NCI-H2029 treated with DMSO at 0.1 percent for 48 hours (cell line): ENCODE data around the gene FGF23.
"Not testable (repeated sequence)": the region's sequence is repeated elsewhere in the genome, so short reads cannot be mapped to it uniquely, and the experiment has no call there.

Source experiments
- DNase-seq: peaks from one replicate; lab custom pipeline; 2025; lab: John Stamatoyannopoulos, UW

FGF23 gene

DNA sequence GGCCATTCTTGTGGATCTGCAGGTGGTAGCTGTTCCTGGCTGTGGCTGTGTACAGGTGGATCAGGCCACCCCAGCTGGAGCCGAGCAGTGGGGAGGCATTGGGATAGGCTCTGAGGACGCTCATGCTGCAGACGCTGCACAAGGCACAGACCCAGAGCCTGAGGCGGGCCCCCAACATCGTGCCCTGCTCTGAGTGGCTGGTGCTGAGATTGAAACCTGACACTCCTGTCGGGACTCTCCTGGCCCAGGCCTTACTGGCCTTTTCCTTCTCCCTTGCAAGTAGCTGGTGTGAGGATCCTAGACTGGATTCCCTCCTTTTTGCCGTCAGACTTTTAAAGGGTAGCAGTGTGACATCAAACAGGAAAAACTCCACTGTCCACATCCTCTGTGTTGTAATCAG lies at the start of gene FGF23:
Gene FGF23, minus strand, starts transcription at position 308 of the 400 bp plus-strand sequence. Its CDS starts 130 bp downstream, at position 178.
- no peak for DNase-seq

- DNase-seq, result no peak
Measured at GRCh38 chr12:4424422-4424821, 44.9 kb upstream of the FGF23 start.

DNA sequence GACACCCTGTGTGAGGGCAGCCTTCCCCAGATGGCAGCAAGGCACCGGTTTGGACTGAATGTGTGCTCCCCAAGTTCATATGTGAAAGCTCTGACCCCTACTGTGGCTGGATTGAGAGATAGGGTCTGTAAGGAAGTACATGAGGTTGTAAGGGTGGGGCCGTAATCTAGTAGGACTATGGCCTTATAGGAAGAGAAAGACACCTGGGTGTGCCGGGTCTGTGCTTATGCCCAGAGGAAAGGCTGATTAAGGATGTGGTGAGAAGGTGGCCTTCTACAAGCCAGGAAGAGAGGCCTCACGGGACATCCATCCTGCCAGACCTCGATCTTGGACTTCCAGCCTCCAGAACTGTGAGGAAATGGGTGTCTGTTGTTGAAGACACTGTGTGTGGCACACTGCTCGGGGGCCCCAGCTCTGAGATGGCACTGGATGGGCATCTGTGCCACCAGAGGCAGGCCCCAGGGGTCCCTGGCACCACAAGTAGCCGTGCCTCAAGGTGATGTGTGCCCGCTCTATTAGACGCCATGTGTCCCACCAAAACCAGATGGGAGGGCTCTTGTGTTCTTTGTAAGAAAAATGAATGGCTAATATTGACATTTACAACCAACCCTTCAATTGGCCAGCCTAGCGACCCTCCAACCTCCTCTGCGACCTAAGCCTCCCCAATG lies 44.1 kb upstream of the FGF23 start:
- no peak for DNase-seq

DNA sequence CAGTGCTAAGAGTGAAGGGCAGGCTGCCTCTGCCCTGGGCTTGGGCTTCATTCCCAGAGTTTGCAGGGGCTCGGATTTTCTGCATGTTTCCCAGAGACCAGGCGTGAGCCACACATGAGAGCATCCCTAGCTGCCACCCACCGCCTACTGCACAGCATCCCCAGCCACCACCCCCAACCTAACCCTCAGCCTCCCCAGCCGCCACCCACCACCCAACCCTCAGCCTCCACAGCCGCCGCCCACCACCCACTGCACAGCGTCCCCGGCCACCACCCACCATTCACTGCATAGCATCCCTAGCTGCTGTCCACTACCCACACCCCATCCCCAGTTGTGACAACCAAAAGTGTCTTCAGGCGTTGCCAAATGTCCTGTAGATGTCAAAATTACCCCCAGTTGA lies 43.5 kb upstream of the FGF23 start:
- DNase-seq, result no peak

- peak; percentile 14 for DNase-seq
Measured at GRCh38 chr12:4421590-4422031, 42.1 kb upstream of the FGF23 start.

DNA sequence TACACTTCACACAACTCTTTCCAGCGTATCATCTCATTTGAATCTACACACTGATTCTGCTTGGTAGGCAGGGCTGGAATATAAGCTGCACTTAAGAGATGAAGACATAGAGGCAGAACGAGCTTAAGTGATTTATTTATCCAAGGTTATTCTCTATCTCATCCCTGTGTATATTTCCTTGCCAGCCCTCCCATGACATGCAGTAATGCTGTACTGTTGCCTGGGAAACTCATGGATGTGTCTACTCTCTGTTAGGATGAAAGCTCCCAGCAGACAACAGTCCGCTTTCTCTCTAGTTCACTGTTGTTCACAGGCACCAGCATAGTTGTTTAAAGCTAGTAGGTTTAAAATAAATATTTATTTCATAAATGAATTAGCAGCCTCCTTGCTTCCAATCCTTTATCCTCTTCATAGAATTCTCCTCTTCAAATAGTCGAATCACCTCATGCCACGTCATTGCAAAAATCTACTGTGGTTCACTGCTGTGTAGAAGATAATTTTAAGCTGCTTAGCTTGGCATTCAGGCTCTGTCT lies 40.7 kb upstream of the FGF23 start:
- no peak for DNase-seq

- DNase-seq, result no peak
Measured at GRCh38 chr12:4418913-4419312, 39.4 kb upstream of the FGF23 start.

DNA sequence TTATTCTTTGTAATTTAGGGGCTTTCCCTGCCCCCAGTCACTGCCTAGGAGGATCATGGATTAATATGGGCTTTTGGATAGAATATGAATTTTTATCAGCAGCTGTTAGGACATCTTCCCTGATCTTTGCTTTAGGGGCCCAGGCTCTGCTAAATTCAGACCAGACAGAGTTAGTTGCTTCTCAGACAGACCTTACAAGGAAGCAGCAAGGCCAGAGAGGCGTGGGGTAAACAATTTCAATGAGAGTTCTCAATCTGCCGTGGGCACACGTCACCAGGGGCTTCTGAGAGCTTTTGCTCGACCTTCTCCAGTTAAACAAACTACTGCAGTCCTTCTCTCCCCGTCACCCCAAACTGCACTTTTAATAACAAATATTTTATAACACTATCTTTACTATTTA lies 38.4 kb upstream of the FGF23 start:
- no peak for DNase-seq

GRCh38 chr12:4417455-4417854 lies 37.9 kb upstream of the FGF23 start:
- DNase-seq, result no peak

GRCh38 chr12:4416276-4416675 lies 36.8 kb upstream of the FGF23 start:
- DNase-seq, result no peak

GRCh38 chr12:4412465-4412864 lies 33.0 kb upstream of the FGF23 start:
- no peak for DNase-seq

DNA sequence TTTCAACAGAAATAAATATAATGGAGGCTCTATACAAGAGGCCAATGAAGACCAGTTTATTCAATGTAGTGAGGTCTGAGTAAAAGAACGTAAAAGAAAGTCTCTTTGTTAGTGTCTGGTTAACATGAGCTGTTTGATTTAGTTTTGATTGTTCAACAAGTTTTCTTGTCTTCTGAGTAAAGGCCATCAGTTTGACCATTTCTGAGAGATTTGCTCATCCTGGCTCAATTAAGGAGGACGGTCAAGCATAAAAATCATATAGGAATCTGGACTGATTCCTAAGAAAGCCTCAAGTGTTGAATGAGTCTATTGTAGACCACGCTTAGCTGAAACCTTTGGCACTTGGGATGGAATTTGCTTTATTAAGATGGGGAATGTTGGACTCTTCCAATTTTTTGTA lies 32.5 kb upstream of the FGF23 start:
- no peak for DNase-seq

- DNase-seq, result no peak
Measured at GRCh38 chr12:4407136-4407535, 27.6 kb upstream of the FGF23 start.

- DNase-seq, result not testable (repeated sequence)
Measured at GRCh38 chr12:4404877-4405637, 25.5 kb upstream of the FGF23 start.

- DNase-seq, result no peak
Measured at GRCh38 chr12:4402996-4403395, 23.5 kb upstream of the FGF23 start.

DNA sequence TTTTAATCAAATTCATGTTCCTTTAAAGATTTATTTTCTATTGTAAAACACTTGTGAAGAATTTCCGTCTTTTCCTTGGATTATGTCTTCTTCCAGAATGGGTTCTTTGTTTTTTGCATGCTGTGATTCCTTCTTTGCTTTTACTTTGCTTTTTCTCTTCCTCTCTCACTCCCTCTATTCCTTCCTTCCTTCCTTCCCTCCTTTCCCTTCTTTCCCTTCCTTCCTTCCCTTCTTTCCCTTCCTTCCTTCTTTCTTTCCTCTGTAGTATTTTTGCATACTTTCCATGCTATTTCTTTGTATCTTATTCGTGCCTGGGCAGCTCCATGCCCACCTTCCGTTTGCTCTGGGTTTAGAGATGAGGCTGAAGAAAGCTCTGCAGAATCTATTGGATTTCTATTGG lies 21.6 kb upstream of the FGF23 start:
- no peak for DNase-seq

DNA sequence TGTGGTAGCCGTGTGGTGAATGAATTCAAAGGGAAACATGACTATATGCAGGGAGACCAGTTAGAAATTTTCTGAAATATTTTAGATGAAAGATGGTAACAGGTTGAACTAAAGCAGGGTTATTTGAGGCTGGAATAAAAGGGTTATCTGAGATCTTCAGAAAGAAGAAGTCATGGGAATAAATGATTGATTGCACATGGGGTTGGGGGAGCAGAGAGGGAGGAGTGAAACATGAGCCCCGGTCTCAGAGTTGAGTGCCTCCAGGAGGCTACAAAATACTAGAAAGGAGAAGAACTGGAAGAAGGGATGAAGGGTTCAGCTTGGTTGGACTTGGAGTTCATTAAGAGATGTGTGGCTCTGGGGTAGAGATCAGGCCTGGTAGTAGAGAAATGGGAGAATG lies 16.3 kb upstream of the FGF23 start:
- no peak for DNase-seq

- DNase-seq, result no peak
Measured at GRCh38 chr12:4393211-4393610, 13.7 kb upstream of the FGF23 start.

GRCh38 chr12:4392223-4392742 lies 12.8 kb upstream of the FGF23 start:
- no peak for DNase-seq

- DNase-seq, result no peak
Measured at GRCh38 chr12:4388662-4389061, 9.2 kb upstream of the FGF23 start.

GRCh38 chr12:4388032-4388431 lies 8.5 kb upstream of the FGF23 start:
- DNase-seq, result no peak

DNA sequence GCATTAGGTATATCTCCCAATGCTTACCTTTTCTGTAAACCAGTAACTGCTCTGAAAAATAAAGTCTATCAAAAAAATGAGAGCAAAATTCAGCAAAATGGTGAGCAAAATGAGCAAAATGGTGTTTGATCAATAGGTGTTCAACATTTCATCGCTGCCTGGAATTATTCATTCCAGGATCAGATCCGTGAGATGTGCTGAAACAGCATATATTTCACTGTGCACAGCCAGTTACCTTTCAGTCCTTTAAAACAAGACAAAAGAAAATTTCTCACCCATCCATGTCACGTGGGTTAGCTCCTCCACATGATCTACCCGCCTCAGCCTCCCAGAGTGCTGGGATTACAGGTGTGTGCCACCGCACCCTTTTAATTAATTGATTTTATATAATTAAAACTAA lies 8.1 kb upstream of the FGF23 start:
- DNase-seq, result no peak

DNA sequence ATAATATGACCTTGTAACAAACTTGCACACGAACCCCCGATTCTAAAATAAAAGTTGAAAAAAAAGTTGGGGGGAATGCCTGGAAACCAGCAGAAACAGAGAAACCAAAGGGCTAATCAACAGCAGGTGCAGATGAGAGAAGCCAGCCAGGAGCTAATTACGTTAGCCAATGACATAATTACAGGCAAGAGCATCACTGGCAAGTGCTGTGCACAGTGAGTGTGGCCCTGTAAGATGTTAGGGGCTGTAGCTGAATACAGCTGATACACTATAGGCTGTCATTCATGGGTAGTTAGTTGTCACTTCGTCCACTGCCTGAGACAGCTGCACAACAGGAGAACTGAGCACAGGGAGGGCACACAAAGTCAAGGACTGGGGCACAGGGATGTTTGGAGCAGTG lies 7.3 kb upstream of the FGF23 start:
- no peak for DNase-seq
